Measurements from ENCODE around the gene AEBP1.

The AEBP1 gene

GRCh38 chr7:44087911-44088838 lies 16.0 kb upstream of the AEBP1 start:
- TF ChIP-seq CTCF (conservative IDR thresholded peaks at IDR 0.05; ENCODE audit: low read depth, low read length): no peak

GRCh38 chr7:44093102-44093641 lies 11.0 kb upstream of the AEBP1 start:
- no peak for TF ChIP-seq CTCF (conservative IDR thresholded peaks at IDR 0.05; ENCODE audit: low read depth, low read length)
- DNase-seq (ENCODE audit: low read depth): no peak
- no peak overlapping the region for H3K4me3 ChIP-seq (ENCODE audit: low read length)

More at GRCh38 chr7:44087911-44088838, 16.0 kb upstream of the AEBP1 start:
- DNase-seq (ENCODE audit: low read depth): no peak
- no peak overlapping the region for H3K4me3 ChIP-seq (ENCODE audit: low read length)

- TF ChIP-seq CTCF (conservative IDR thresholded peaks at IDR 0.05; ENCODE audit: low read depth, low read length): no peak
- DNase-seq (ENCODE audit: low read depth): no peak
- no peak overlapping the region for H3K4me3 ChIP-seq (ENCODE audit: low read length)
Measured at GRCh38 chr7:44094365-44094764, 9.8 kb upstream of the AEBP1 start.

GRCh38 chr7:44094883-44095592 lies 9.1 kb upstream of the AEBP1 start:
- no peak overlapping the region for H3K4me3 ChIP-seq (ENCODE audit: low read length)
- no peak for DNase-seq (ENCODE audit: low read depth)
- no peak for TF ChIP-seq CTCF (conservative IDR thresholded peaks at IDR 0.05; ENCODE audit: low read depth, low read length)

- no peak for DNase-seq (ENCODE audit: low read depth)
- H3K4me3 ChIP-seq (ENCODE audit: low read length): no peak overlapping the region
- no peak for TF ChIP-seq CTCF (conservative IDR thresholded peaks at IDR 0.05; ENCODE audit: low read depth, low read length)
Measured at GRCh38 chr7:44095781-44096180, 8.4 kb upstream of the AEBP1 start.

GRCh38 chr7:44096326-44096881 lies 7.7 kb upstream of the AEBP1 start:
- no peak overlapping the region for H3K4me3 ChIP-seq (ENCODE audit: low read length)
- no peak for TF ChIP-seq CTCF (conservative IDR thresholded peaks at IDR 0.05; ENCODE audit: low read depth, low read length)
- no peak for DNase-seq (ENCODE audit: low read depth)
